GM21390 (cell line): ENCODE data around the gene SLC24A3.
A peak's percentile ranks its signal among the peaks of the same experiment; 100 is the strongest.

Experiments
- ATAC-seq: cut with Tn5 transposase; IDR thresholded peaks from one replicate; pipeline ENCODE4 v1.9.1; 2021; ENCODE audit not compliant: unreplicated experiment

Gene SLC24A3

GRCh38 chr20:19336631-19337030 is 124.2 kb downstream of the SLC24A3 start:
- no peak for ATAC-seq

GRCh38 chr20:19338380-19338779 is 125.9 kb downstream of the SLC24A3 start:
- no peak for ATAC-seq

GRCh38 chr20:19338960-19339359 is 126.5 kb downstream of the SLC24A3 start:
- ATAC-seq, result no peak

GRCh38 chr20:19341348-19342053 is 129.1 kb downstream of the SLC24A3 start:
- no peak for ATAC-seq

- ATAC-seq, result no peak
Observed at GRCh38 chr20:19344341-19344740, 131.9 kb downstream of the SLC24A3 start.

GRCh38 chr20:19347943-19348456 is 135.6 kb downstream of the SLC24A3 start:
- ATAC-seq, result peak; percentile 68

GRCh38 chr20:19348582-19348981 is 136.1 kb downstream of the SLC24A3 start:
- ATAC-seq, result no peak

- no peak for ATAC-seq
Observed at GRCh38 chr20:19349879-19350278, 137.4 kb downstream of the SLC24A3 start.

GRCh38 chr20:19351542-19351941 is 139.1 kb downstream of the SLC24A3 start:
- ATAC-seq, result no peak

GRCh38 chr20:19354950-19355349 is 142.5 kb downstream of the SLC24A3 start:
- ATAC-seq, result no peak

- ATAC-seq, result no peak
Observed at GRCh38 chr20:19361790-19362189, 149.3 kb downstream of the SLC24A3 start.

- no peak for ATAC-seq
Observed at GRCh38 chr20:19363476-19363875, 151.0 kb downstream of the SLC24A3 start.

- no peak for ATAC-seq
Observed at GRCh38 chr20:19367591-19367990, 155.1 kb downstream of the SLC24A3 start.

GRCh38 chr20:19368351-19368750 is 155.9 kb downstream of the SLC24A3 start:
- ATAC-seq, result no peak

GRCh38 chr20:19370076-19371075 is 157.9 kb downstream of the SLC24A3 start:
- ATAC-seq, result no peak

- ATAC-seq, result no peak
Observed at GRCh38 chr20:19371112-19371511, 158.7 kb downstream of the SLC24A3 start.

GRCh38 chr20:19374216-19374615 is 161.8 kb downstream of the SLC24A3 start:
- no peak for ATAC-seq

- ATAC-seq, result no peak
Observed at GRCh38 chr20:19375395-19375794, 163.0 kb downstream of the SLC24A3 start.

- ATAC-seq, result no peak
Observed at GRCh38 chr20:19375801-19376200, 163.4 kb downstream of the SLC24A3 start.

- ATAC-seq, result no peak
Observed at GRCh38 chr20:19376451-19377229, 164.2 kb downstream of the SLC24A3 start.

- no peak for ATAC-seq
Observed at GRCh38 chr20:19378058-19378457, 165.6 kb downstream of the SLC24A3 start.
